Glutamatergic neuron (in vitro differentiated cells): ENCODE results near the gene MB. TPM values are rescaled to one million over a fixed set of nuclear protein-coding genes. Genes with fewer than 3 reads are reported as not detected.
A peak's percentile ranks its signal among the peaks of the same experiment; 100 is the strongest.

Source experiments
- DNase-seq: peaks from one replicate; pipeline ENCODE4 v3.0.0; 2022
- H3K27ac Mint-ChIP-seq: one replicate; pipeline ENCODE4 v1.8.0; 2020; ENCODE audit warnings: mild to moderate bottlenecking, mixed read lengths, inconsistent platforms; ENCODE audit not compliant: unreplicated experiment
- H3K27me3 Mint-ChIP-seq: one replicate; pipeline ENCODE4 v1.8.0; 2020; ENCODE audit warnings: mild to moderate bottlenecking, moderate library complexity, mixed read lengths, inconsistent platforms; ENCODE audit not compliant: unreplicated experiment
- H3K36me3 Mint-ChIP-seq: one replicate; pipeline ENCODE4 v1.8.0; 2020; ENCODE audit warnings: mild to moderate bottlenecking, mixed read lengths, inconsistent platforms; ENCODE audit not compliant: unreplicated experiment
- H3K4me1 Mint-ChIP-seq: one replicate; pipeline ENCODE4 v1.8.0; 2020; ENCODE audit warnings: mild to moderate bottlenecking, low read depth, mixed read lengths, inconsistent platforms; ENCODE audit not compliant: unreplicated experiment
- H3K4me3 Mint-ChIP-seq: one replicate; pipeline ENCODE4 v1.8.0; 2020; ENCODE audit warnings: mild to moderate bottlenecking, mixed read lengths, inconsistent platforms; ENCODE audit not compliant: unreplicated experiment
- H3K9me3 Mint-ChIP-seq: one replicate; pipeline ENCODE4 v1.8.0; 2020; ENCODE audit warnings: mild to moderate bottlenecking, moderate library complexity, mixed read lengths, inconsistent platforms; ENCODE audit not compliant: unreplicated experiment
- total RNA-seq: library from RNA; stranded (reverse); fragmentation: NEBNext Ultra II Directional; extraction: Animal tissue kit (Norgen Biotek cat#: 25700); gene quantifications from one replicate; pipeline ENCODE4 v1.2.1, GENCODE V29; 2021; ENCODE audit not compliant: unreplicated experiment
- TF ChIP-seq, protein P1 (sequence below): fragments of 200-600 bp; sonication (generic); IDR thresholded peaks from one replicate; pipeline ENCODE4 v1.5.0; 2021; ENCODE audit not compliant: partially characterized antibody, unreplicated experiment

Gene MB
- total RNA-seq, 1 donor from 2014 or later, result not detected

GRCh38 chr22:35651085-35651484, 34.0 kb upstream of the MB start:
- DNase-seq, result no peak
- Mint-ChIP-seq H3K4me3 (no peak overlapping the region), H3K4me1 (peaks cover 3% of the 10 kb centered on the region), H3K27me3 (no peaks in the 10 kb centered on the region), H3K9me3 (no peaks in the 10 kb centered on the region), H3K36me3 (no peaks in the 10 kb centered on the region), H3K27ac (no peak overlapping the region)
- TF ChIP-seq, protein P1, sequence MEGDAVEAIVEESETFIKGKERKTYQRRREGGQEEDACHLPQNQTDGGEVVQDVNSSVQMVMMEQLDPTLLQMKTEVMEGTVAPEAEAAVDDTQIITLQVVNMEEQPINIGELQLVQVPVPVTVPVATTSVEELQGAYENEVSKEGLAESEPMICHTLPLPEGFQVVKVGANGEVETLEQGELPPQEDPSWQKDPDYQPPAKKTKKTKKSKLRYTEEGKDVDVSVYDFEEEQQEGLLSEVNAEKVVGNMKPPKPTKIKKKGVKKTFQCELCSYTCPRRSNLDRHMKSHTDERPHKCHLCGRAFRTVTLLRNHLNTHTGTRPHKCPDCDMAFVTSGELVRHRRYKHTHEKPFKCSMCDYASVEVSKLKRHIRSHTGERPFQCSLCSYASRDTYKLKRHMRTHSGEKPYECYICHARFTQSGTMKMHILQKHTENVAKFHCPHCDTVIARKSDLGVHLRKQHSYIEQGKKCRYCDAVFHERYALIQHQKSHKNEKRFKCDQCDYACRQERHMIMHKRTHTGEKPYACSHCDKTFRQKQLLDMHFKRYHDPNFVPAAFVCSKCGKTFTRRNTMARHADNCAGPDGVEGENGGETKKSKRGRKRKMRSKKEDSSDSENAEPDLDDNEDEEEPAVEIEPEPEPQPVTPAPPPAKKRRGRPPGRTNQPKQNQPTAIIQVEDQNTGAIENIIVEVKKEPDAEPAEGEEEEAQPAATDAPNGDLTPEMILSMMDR, result no peak

DNA sequence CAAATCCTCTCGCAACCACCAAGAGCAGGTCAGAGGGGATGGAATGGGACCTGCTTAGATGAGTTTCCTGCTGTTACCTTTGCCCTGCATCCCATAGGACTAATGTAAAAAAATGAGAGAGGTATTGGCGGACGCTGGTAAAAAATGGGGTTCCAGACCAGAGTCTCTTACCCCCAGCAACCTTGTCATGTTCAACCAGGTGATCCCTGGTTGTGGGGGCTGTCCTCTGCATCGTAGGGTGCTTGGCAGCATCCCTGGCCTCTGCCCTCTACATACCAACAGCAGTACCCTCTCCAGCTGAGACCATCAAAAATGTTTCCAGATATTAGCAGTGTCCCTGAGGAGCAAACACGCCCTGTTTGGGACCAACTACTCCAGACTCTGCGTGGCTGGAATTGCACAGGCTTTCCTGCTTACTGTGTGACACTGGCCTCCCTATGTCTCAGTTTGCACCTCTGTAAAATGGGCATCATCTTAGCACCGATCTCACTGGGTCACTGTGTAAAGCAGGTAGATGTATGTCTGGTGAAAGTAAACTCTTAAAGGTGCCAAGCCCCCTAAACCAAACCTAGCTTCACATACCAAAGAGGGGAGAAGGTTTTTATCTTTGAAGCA, 32.6 kb upstream of the MB start:
- TF ChIP-seq, protein P1, result no peak
- Mint-ChIP-seq H3K27me3 (no peaks in the 10 kb centered on the region), H3K4me1 (peaks cover 3% of the 10 kb centered on the region), H3K36me3 (no peaks in the 10 kb centered on the region), H3K27ac (no peak overlapping the region), H3K9me3 (no peaks in the 10 kb centered on the region), H3K4me3 (no peak overlapping the region)
- no peak for DNase-seq

- H3K9me3 Mint-ChIP-seq, result no peaks in the 10 kb centered on the region
- H3K4me3 Mint-ChIP-seq, result no peak overlapping the region
- no peaks in the 10 kb centered on the region for H3K27me3 Mint-ChIP-seq
Observed at GRCh38 chr22:35649026-35649553, 32.0 kb upstream of the MB start.

GRCh38 chr22:35648066-35649025, 31.2 kb upstream of the MB start, which contains the start of gene APOL6:
Gene APOL6, plus strand, starts transcription at chr22:35648446. Its CDS starts 7,980 bp downstream, at chr22:35656426.
- Mint-ChIP-seq H3K27ac (peak within 1 kb of the TSS; percentile 18), H3K4me1 (peaks cover 3% of the 10 kb centered on the region), H3K9me3 (no peaks in the 10 kb centered on the region), H3K4me3 (peak within 1 kb of the TSS; percentile 68), H3K27me3 (peaks cover 1% of the 10 kb centered on the region), H3K36me3 (no peaks in the 10 kb centered on the region)
- DNase-seq, result no peak
- TF ChIP-seq, protein P1, result no peak

More at GRCh38 chr22:35649026-35649553, 32.0 kb upstream of the MB start:
- no peaks in the 10 kb centered on the region for H3K36me3 Mint-ChIP-seq
- TF ChIP-seq, protein P1, result no peak
- H3K27ac Mint-ChIP-seq, result no peak overlapping the region
- DNase-seq, result no peak
- peaks cover 3% of the 10 kb centered on the region for H3K4me1 Mint-ChIP-seq
